ENCODE data around the gene EBF3. TPM values are rescaled to one million over a fixed set of nuclear protein-coding genes. Genes with fewer than 3 reads are reported as not detected.

EBF3 gene
- total and polyA plus RNA-seq, 9 of the 15 experiments (the other 6 are each of a cell fraction or from before 2014, with no cell fraction given): not detected

GRCh38 chr10:129861776-129862531 lies 102.1 kb downstream of the EBF3 start:
- no peaks in the 10 kb centered on the region for H3K79me2 ChIP-seq (ENCODE audit: control insufficient read depth, insufficient read depth, low read length)
- ATAC-seq: no peak
- 4% methylated on average over 18 of the region's 22 CpGs for WGBS (ENCODE audit: insufficient coverage, low coverage, missing lambda C conversion rate)
- no peaks in the 10 kb centered on the region for H3K4me1 ChIP-seq (replicated peaks in 1 of 2; ENCODE audit: control insufficient read depth in 2 of 2, insufficient read depth in 2 of 2, low read length in 2 of 2)
- no peaks in the 10 kb centered on the region for H3K9me1 ChIP-seq (ENCODE audit: control insufficient read depth, insufficient read depth, low read length)
- no peak for DNase-seq (ENCODE audit: extremely low read depth in 1 of 4, low spot score in 3 of 4)
- no peak for FAIRE-seq
- no peak overlapping the region for H2AFZ ChIP-seq (ENCODE audit: low read depth, low read length)
- CTCF ChIA-PET (ENCODE audit: low intra/inter-chr PET ratio): no interaction called here
- H3K9ac ChIP-seq (ENCODE audit: insufficient read depth in 1 of 2, low read depth in 2 of 2, low read length in 2 of 2): no peak overlapping the region
- H3K4me2 ChIP-seq (ENCODE audit: insufficient read depth, low read length): no peak overlapping the region
- intact Hi-C loops (cut with micrococcal nuclease): no loop called here
- POLR2A ChIA-PET: no interaction called here
- no peaks in the 10 kb centered on the region; the same call in 1 of the 2 replicates for H4K20me1 ChIP-seq (replicated peaks; ENCODE audit: control insufficient read depth, insufficient read depth, low read length)
- no peak overlapping the region for H3K27ac ChIP-seq (ENCODE audit: extremely low read depth, low read depth, low read length)
- no TSS peak for BruUV-seq (replicated peaks)
- no peaks in the 10 kb centered on the region for H3K36me3 ChIP-seq (ENCODE audit: control insufficient read depth, insufficient read depth, low read length)
- H3K4me3 ChIP-seq: no peak overlapping the region
- H3K9me3 ChIP-seq (replicated peaks; ENCODE audit: control insufficient read depth, insufficient read depth, low read depth, low read length): no peaks in the 10 kb centered on the region
- TF ChIP-seq ZNF764 (CRISPR knock-in tag; IDR thresholded peaks at IDR 0.05; ENCODE audit: low read depth) (no peak), TCF15 (CRISPR knock-in tag; IDR thresholded peaks at IDR 0.05) (no peak), MAFK (IDR thresholded peaks at IDR 0.05; ENCODE audit: low read length) (no peak), HNRNPUL1 (IDR thresholded peaks at IDR 0.05; ENCODE audit: low read length) (no peak), RUNX1 (IDR thresholded peaks at IDR 0.05; ENCODE audit: low read depth) (no peak), FUS (optimal IDR thresholded peaks at IDR 0.05; ENCODE audit: low read depth, low read length) (no peak)
- TF ChIP-seq, protein P1, sequence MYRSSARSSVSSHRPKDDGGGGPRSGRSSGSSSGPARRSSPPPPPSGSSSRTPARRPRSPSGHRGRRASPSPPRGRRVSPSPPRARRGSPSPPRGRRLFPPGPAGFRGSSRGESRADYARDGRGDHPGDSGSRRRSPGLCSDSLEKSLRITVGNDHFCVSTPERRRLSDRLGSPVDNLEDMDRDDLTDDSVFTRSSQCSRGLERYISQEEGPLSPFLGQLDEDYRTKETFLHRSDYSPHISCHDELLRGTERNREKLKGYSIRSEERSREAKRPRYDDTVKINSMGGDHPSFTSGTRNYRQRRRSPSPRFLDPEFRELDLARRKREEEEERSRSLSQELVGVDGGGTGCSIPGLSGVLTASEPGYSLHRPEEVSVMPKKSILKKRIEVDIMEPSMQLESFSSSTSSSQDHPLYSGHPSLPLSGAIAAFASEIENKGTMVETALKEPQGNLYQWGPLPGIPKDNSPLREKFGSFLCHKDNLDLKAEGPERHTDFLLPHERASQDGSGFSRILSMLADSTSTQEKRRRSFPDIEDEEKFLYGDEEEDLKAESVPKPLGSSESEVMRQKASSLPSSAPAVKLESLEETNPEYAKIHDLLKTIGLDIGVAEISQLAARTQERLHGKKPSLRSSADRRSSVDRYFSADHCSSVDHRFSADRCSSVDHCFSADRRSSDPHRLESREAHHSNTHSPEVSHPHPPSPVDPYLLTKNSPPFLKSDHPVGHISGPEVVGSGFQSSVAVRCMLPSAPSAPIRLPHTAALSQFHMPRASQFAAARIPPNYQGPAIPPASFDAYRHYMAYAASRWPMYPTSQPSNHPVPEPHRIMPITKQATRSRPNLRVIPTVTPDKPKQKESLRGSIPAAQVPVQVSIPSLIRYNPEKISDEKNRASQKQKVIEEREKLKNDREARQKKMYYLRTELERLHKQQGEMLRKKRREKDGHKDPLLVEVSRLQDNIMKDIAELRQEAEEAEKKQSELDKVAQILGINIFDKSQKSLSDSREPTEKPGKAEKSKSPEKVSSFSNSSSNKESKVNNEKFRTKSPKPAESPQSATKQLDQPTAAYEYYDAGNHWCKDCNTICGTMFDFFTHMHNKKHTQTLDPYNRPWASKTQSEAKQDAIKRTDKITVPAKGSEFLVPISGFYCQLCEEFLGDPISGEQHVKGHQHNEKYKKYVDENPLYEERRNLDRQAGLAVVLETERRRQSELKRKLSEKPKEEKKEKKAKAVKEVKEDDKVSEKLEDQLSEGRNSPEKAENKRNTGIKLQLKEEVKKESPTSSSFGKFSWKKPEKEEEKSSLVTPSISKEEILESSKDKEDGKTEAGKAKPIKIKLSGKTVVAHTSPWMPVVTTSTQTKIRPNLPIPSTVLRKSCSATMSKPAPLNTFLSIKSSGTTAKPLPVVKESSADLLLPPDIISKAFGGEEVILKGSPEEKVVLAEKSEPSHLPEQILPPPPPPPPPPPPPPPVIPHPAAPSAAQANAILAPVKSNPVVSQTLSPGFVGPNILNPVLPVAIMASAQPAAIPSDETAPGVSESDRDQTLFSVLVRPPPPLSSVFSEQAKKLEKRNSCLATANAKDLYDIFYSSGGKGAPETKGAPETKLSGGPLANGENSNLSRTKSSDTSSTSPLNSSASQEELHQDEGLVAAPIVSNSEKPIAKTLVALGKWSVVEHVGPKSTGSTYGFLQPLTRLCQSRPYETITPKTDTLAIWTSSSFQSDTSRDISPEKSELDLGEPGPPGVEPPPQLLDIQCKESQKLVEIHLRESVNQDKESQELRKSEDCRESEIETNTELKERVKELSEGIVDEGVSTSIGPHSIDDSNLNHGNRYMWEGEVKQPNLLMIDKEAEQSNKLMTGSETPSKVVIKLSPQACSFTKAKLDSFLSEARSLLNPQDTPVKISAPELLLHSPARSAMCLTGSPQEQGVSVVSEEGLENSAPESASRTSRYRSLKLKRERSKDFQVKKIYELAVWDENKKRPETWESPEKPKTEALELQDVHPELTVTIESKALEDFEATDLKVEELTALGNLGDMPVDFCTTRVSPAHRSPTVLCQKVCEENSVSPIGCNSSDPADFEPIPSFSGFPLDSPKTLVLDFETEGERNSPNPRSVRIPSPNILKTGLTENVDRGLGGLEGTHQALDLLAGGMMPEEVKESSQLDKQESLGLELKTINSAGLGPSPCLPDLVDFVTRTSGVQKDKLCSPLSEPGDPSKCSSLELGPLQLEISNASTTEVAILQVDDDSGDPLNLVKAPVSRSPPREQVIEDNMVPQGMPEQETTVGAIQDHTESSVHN (IDR thresholded peaks at IDR 0.05; ENCODE audit: borderline replicate concordance in 1 of 2, low read depth in 1 of 2): no peak
- TF ChIP-seq, protein P2, sequence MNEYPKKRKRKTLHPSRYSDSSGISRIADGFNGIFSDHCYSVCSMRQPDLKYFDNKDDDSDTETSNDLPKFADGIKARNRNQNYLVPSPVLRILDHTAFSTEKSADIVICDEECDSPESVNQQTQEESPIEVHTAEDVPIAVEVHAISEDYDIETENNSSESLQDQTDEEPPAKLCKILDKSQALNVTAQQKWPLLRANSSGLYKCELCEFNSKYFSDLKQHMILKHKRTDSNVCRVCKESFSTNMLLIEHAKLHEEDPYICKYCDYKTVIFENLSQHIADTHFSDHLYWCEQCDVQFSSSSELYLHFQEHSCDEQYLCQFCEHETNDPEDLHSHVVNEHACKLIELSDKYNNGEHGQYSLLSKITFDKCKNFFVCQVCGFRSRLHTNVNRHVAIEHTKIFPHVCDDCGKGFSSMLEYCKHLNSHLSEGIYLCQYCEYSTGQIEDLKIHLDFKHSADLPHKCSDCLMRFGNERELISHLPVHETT (CRISPR knock-in tag; conservative IDR thresholded peaks at IDR 0.05 in 1 of 2, IDR thresholded peaks at IDR 0.05 in 1 of 2): no peak
- TF ChIP-seq, protein P3, sequence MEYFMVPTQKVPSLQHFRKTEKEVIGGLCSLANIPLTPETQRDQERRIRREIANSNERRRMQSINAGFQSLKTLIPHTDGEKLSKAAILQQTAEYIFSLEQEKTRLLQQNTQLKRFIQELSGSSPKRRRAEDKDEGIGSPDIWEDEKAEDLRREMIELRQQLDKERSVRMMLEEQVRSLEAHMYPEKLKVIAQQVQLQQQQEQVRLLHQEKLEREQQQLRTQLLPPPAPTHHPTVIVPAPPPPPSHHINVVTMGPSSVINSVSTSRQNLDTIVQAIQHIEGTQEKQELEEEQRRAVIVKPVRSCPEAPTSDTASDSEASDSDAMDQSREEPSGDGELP (CRISPR knock-in tag; IDR thresholded peaks at IDR 0.05; ENCODE audit: borderline replicate concordance): no peak
- in situ Hi-C loops (cut with MboI): no loop called here
- peaks cover 0 to 36% of the 10 kb centered on the region in 2 experiments; a peak in 2 of 5 replicates for H3K27me3 ChIP-seq (ENCODE audit: control insufficient read depth in 2 of 2, insufficient read depth in 2 of 2, low read length in 2 of 2)
